HCT116 (cell line): ENCODE measurements around the gene FBXO47. TPM values are rescaled to one million over a fixed set of nuclear protein-coding genes. Genes with fewer than 3 reads are reported as not detected.

ENCODE experiments used
- ATAC-seq: fragments of 200-7000 bp; cut with Tn5 transposase; 2 replicates; pipeline ENCODE4 v1.9.1; 2020; ENCODE audit warnings: mild to moderate bottlenecking, moderate library complexity
- BruUV-seq: library from RNA; stranded (reverse); fragments of 400-500 nt; replicated peaks from 2 replicates; lab custom pipeline; 2021; lab: Mats Ljungman, UMichigan
- CTCF ChIA-PET: fragments of 300-600 bp; sonication (Branson Sonifier 250); formaldehyde crosslinking; loops from one replicate; lab custom pipeline; 2021; ENCODE audit warnings: antibody characterized with exemption; lab: Charles Lee
- POLR2A ChIA-PET: fragments of 300-600, 350-600 bp; sonication (Branson Sonifier 250); formaldehyde crosslinking; loops from one replicate; lab custom pipeline; 2021; ENCODE audit warnings: antibody characterized with exemption; lab: Charles Lee
- RAD21 ChIA-PET, 2 experiments: fragments of 300-600 bp; sonication (Branson Sonifier 250); formaldehyde crosslinking; loops; one replicate each; lab custom pipeline; 2023; ENCODE audit warnings: low total read pairs in 2 of 2; ENCODE audit not compliant: uncharacterized antibody in 2 of 2, unreplicated experiment in 2 of 2, low non-redundant PET in 1 of 2; lab: Charles Lee
- DNase-seq: peaks from one replicate; pipeline ENCODE4 v3.0.0-alpha.2; 2010; ENCODE audit warnings: low read depth, low spot score
- H2AFZ ChIP-seq: fragments of 200-600 bp; shearing (Covaris generic), sonication (generic); 2 replicates; pipeline ENCODE4 v1.6.1; 2017; ENCODE audit warnings: low read depth, mixed run types, mixed read lengths, antibody characterized with exemption, low read length; ENCODE audit not compliant: poor library complexity, severe bottlenecking
- H3K27ac ChIP-seq: 2 replicates; pipeline ENCODE4 v1.5.1; 2012; ENCODE audit warnings: low read depth, low read length
- H3K27me3 ChIP-seq: fragments of 200-600 bp; sonication (generic); 2 replicates; pipeline ENCODE4 v1.6.1; 2016; ENCODE audit warnings: mixed run types, low read length, mixed read lengths; ENCODE audit not compliant: insufficient read depth
- H3K36me3 ChIP-seq, 2 experiments: fragments of 200-500 bp in 1 of 2; fragments of 200-600 bp in 1 of 2; sonication (Bioruptor generic) in 1 of 2; sonication (generic) in 1 of 2; 2 replicates each; pipeline versions ENCODE4 v1.5.1 to v1.6.1; 2014 to 2016; ENCODE audit warnings: low read length in 2 of 2, inconsistent platforms in 1 of 2, mixed read lengths in 1 of 2, mixed run types in 1 of 2; ENCODE audit not compliant: insufficient read depth in 2 of 2, control insufficient read depth in 1 of 2
- H3K4me1 ChIP-seq, 2 experiments: fragments of 200-600 bp in 1 of 2; sonication (generic) in 1 of 2; 2 replicates each; pipeline versions ENCODE4 v1.5.1 to v1.6.1; 2012 to 2017; ENCODE audit warnings: low read length in 2 of 2, inconsistent platforms in 1 of 2, mild to moderate bottlenecking in 1 of 2, mixed read lengths in 1 of 2, mixed run types in 1 of 2, moderate library complexity in 1 of 2; ENCODE audit not compliant: insufficient read depth in 2 of 2, control insufficient read depth in 1 of 2
- H3K4me2 ChIP-seq: fragments of 200-600 bp; sonication (generic); 2 replicates; pipeline ENCODE4 v1.6.1; 2017; ENCODE audit warnings: mixed run types, low read length, mixed read lengths
- H3K4me3 ChIP-seq, 2 experiments: fragments of 200-600 bp in 1 of 2; sonication (generic) in 1 of 2; replicated peaks in 1 of 2; 2 replicates each; pipeline ENCODE4 v1.5.1; 2011 to 2016; ENCODE audit warnings: low read length in 2 of 2, control low read depth in 1 of 2, low read depth in 1 of 2, mild to moderate bottlenecking in 1 of 2, mixed read lengths in 1 of 2, mixed run types in 1 of 2
- H3K79me2 ChIP-seq: fragments of 200-600 bp; sonication (generic); 2 replicates; pipeline ENCODE4 v1.6.1; 2017; ENCODE audit warnings: mild to moderate bottlenecking, mixed run types, low read length, moderate library complexity, mixed read lengths; ENCODE audit not compliant: insufficient read depth
- H3K9ac ChIP-seq: fragments of 200-600 bp; sonication (generic); 2 replicates; pipeline ENCODE4 v1.6.1; 2016; ENCODE audit warnings: low read length, mixed read lengths
- H3K9me2 ChIP-seq: fragments of 200-600 bp; sonication (generic), shearing (Covaris generic); 2 replicates; pipeline ENCODE4 v1.6.1; 2017; ENCODE audit warnings: mixed run types, mild to moderate bottlenecking, moderate library complexity; ENCODE audit not compliant: insufficient read depth
- H3K9me3 ChIP-seq, 2 experiments: fragments of 200-500 bp in 1 of 2; fragments of 200-600 bp in 1 of 2; sonication (Bioruptor generic) in 1 of 2; sonication (generic) in 1 of 2; 2 replicates each; pipeline ENCODE4 v1.6.1; 2014 to 2017; ENCODE audit warnings: low read length in 2 of 2, mixed read lengths in 2 of 2, inconsistent platforms in 1 of 2, low read depth in 1 of 2, mild to moderate bottlenecking in 1 of 2, mixed run types in 1 of 2, moderate library complexity in 1 of 2; ENCODE audit not compliant: control insufficient read depth in 1 of 2, insufficient read depth in 1 of 2
- H4K20me1 ChIP-seq: fragments of 200-600 bp; sonication (generic), shearing (Covaris generic); 2 replicates; pipeline ENCODE4 v1.6.1; 2017; ENCODE audit warnings: mixed run types, mild to moderate bottlenecking, moderate library complexity; ENCODE audit not compliant: insufficient read depth
- CEBPB ChIP-seq: IDR thresholded peaks from 2 replicates; pipeline ENCODE4 v1.6.1; 2012; ENCODE audit warnings: low read depth
- CTCF ChIP-seq, 3 experiments: fragments of 200-600 bp in 1 of 3; sonication (generic) in 1 of 3; IDR thresholded peaks in 2 of 3; conservative IDR thresholded peaks in 1 of 3; 2 replicates each; pipeline ENCODE4 v1.5.1; 2012 to 2017; ENCODE audit warnings: low read depth in 2 of 3, low read length in 2 of 3, antibody characterized with exemption in 1 of 3, borderline replicate concordance in 1 of 3, control low read depth in 1 of 3, mild to moderate bottlenecking in 1 of 3, mixed read lengths in 1 of 3, mixed run types in 1 of 3, moderate library complexity in 1 of 3; ENCODE audit not compliant: insufficient read depth in 1 of 3
- EZH2 ChIP-seq: fragments of 200-600 bp; sonication (generic); IDR thresholded peaks from 2 replicates; pipeline ENCODE4 v1.6.1; 2017; ENCODE audit warnings: antibody characterized with exemption, mixed run types
- EZH2phosphoT487 ChIP-seq: fragments of 200-600 bp; IDR thresholded peaks from 2 replicates; pipeline ENCODE4 v1.6.1; 2018; ENCODE audit warnings: antibody characterized with exemption, borderline replicate concordance
- JUND ChIP-seq: IDR thresholded peaks from 2 replicates; pipeline ENCODE4 v1.6.1; 2012
- MAX ChIP-seq: IDR thresholded peaks from 2 replicates; pipeline ENCODE4 v1.6.1; 2012
- POLR2A ChIP-seq: IDR thresholded peaks from 2 replicates; pipeline ENCODE4 v1.7.0; 2011; ENCODE audit warnings: borderline replicate concordance; ENCODE audit not compliant: insufficient read depth, insufficient read length; ENCODE audit errors: extremely low read depth
- RAD21 ChIP-seq: IDR thresholded peaks from 2 replicates; pipeline ENCODE4 v1.6.1; 2012; ENCODE audit warnings: low read depth, mild to moderate bottlenecking
- SIN3A ChIP-seq: IDR thresholded peaks from 2 replicates; pipeline ENCODE4 v1.6.1; 2012; ENCODE audit warnings: low read depth
- SP1 ChIP-seq: IDR thresholded peaks from 2 replicates; pipeline ENCODE4 v1.6.1; 2012; ENCODE audit warnings: low read depth
- SRF ChIP-seq: IDR thresholded peaks from 2 replicates; pipeline ENCODE4 v1.6.1; 2012; ENCODE audit warnings: low read depth
- TCF7L2 ChIP-seq: IDR thresholded peaks from 2 replicates; pipeline ENCODE4 v1.7.0; 2011; ENCODE audit warnings: borderline replicate concordance, inconsistent platforms; ENCODE audit not compliant: insufficient read depth, insufficient read length; ENCODE audit errors: extremely low read depth
- YY1 ChIP-seq: IDR thresholded peaks from 2 replicates; pipeline ENCODE4 v1.6.1; 2011; ENCODE audit warnings: low read length, low read depth, moderate library complexity, mild to moderate bottlenecking; ENCODE audit not compliant: insufficient replicate concordance; ENCODE audit errors: extremely low read depth
- ZBTB33 ChIP-seq: IDR thresholded peaks from 2 replicates; pipeline ENCODE4 v1.6.1; 2011; ENCODE audit warnings: mild to moderate bottlenecking, low read length, moderate library complexity; ENCODE audit not compliant: insufficient replicate concordance; ENCODE audit errors: extremely low read depth
- ZFX ChIP-seq: fragments of 450-650 bp; IDR thresholded peaks from 2 replicates; pipeline ENCODE4 v1.6.1; 2017
- intact Hi-C: fragments of 100-400 bp; cut with micrococcal nuclease; formaldehyde crosslinking; loops from 2 replicates; pipeline ENCODE4 v1.10.0; 2022
- total RNA-seq: library from RNA; stranded (reverse); gene quantifications from one replicate; pipeline ENCODE4 v1.2.1, GENCODE V29; 2021; ENCODE audit not compliant: unreplicated experiment

FBXO47 gene
- total RNA-seq, 1 experiment from 2014 or later: not detected

GRCh38 chr17:38898291-38898679, 68.9 kb downstream of the FBXO47 start:
- DNase-seq: no peak
- ATAC-seq: no peak
- Histone ChIP-seq H3K36me3 (peaks cover 25% of the 10 kb centered on the region in 2 experiments), H3K9me2 (no peaks in the 10 kb centered on the region), H3K4me1 (no peaks in the 10 kb centered on the region), H3K4me3 (no peak overlapping the region), H3K27ac (no peak overlapping the region), H3K4me2 (no peak overlapping the region), H3K79me2 (peaks cover 8% of the 10 kb centered on the region; the same call in 1 of the 2 replicates), H3K27me3 (no peaks in the 10 kb centered on the region), H3K9ac (no peak overlapping the region), H4K20me1 (no peaks in the 10 kb centered on the region), H2AFZ (no peak overlapping the region), H3K9me3 (no peaks in the 10 kb centered on the region)
- BruUV-seq: no TSS peak
- ChIA-PET CTCF (no interaction called here), RAD21 (no interaction called here), POLR2A (no interaction called here)
- TF ChIP-seq TCF7L2 (no peak), RAD21 (no peak), MAX (no peak), JUND (no peak), CTCF (IDR thresholded peaks at IDR 0.05 in 2 of 3, conservative IDR thresholded peaks at IDR 0.05 in 1 of 3; ENCODE audit: borderline replicate concordance in 1 of 3, insufficient read depth in 1 of 3, low read depth in 2 of 3, low read length in 2 of 3) (no peak), CEBPB (no peak), ZFX (no peak), SIN3A (no peak), SP1 (no peak), YY1 (no peak), EZH2 (no peak), ZBTB33 (no peak), SRF (no peak), POLR2A (no peak), EZH2phosphoT487 (no peak)
- intact Hi-C loops: no loop called here
